HG02840 (cell line): ENCODE measurements around the gene PAM16.

Experiments
- ATAC-seq: cut with Tn5 transposase; IDR thresholded peaks from one replicate; pipeline ENCODE4 v1.9.1; 2021; ENCODE audit warnings: mild to moderate bottlenecking, moderate library complexity, moderate number of reproducible peaks; ENCODE audit not compliant: unreplicated experiment, low FRiP score

The PAM16 gene

DNA sequence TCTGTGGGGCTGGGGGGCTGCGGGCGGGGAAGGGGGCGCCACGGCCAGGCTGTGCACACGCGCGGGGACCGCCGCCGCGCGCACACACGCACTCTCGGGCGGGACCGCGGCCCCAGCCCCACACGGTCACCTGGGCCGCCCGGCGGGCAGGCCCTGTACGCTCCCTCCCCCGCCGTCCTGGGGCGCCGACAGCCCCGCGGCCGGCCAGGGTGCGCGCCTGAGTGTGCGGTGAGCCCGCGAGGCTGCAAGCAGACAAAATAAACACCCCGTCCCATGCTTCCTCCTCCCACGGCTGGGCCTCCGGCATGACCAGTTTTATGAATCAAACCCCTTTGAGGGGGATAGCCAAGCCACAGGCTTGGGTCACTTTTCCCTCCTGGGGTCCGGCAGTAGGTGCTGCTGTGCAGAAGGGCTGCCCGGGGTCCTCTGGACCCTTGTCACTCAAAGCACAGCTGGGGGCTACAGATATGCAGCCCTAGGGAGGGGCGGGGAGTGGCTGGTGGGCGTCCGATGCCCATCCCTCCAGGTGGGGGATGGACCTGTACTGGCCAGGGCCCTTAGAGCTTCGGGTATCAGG lies 21.0 kb upstream of the PAM16 start:
- no peak for ATAC-seq

DNA sequence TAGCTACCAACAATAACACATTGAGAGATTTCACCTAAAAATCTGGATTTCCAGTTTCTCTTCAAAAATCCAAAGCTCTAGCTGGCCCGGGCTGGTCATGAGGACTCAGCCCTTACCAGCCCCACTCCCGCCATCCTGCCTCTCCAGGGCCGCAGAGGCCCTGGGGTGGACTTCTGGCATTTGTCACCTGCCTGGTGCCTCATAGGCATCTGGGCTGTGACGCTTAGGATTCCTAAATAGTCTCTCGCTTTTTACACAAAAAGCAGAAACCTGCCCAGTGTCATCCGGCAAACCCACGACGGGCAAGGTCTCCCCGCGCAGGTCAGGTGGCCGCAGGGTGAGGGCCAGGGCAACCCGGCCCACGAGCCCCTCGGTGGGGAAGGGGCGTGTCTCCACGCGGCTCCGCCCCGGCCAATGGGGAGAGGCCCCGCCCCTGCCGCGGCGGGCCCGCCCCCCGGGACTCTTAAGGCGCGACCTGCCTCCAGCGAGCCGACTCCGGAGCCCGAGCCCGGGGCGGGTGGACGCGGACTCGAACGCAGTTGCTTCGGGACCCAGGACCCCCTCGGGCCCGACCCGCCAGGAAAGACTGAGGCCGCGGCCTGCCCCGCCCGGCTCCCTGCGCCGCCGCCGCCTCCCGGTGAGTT lies 20.4 kb upstream of the PAM16 start, which contains the start of gene VASN:
VASN (plus strand) TSS at position 492 of the 644 bp plus-strand sequence. CDS start 9,030 bp downstream, outside the sequence.
- no peak for ATAC-seq

DNA sequence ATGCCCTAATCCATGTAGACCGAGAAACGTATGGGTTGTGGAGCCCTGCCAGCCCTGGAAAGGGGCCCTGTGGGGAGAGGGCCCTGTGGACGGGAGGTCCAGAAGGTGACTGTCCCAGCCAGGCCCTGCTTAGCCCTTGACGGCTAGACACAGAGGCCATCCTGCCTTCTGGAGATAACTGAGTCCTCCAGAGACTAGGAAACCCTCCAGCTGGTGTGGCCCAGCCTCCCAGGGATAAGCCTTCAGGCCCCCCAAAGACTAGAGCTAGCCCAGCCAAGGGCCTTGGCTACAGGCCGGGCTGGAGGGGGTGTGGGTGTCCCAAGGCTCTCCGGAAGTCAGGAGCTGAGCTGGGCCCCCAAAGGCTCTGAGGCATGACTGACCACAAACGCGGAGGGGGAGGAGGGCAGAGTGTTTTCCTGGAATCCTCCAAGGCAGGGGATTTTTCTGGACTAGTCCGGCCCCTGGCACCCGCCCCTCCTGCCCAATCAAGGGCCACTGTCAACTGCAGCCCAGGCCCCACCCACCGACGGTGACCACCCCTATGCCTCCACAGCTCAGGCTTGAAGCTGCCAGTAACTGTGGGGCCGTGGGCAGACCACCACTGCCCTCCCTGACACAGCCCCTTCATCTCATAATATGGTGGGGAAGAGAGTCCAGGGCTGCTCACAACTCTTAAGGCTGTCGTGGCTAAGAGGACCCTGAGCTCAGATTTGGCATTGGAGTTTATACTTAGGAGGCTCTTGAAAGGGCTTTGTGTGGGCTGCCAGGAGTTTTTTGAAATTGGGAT lies 19.6 kb upstream of the PAM16 start:
- no peak for ATAC-seq

DNA sequence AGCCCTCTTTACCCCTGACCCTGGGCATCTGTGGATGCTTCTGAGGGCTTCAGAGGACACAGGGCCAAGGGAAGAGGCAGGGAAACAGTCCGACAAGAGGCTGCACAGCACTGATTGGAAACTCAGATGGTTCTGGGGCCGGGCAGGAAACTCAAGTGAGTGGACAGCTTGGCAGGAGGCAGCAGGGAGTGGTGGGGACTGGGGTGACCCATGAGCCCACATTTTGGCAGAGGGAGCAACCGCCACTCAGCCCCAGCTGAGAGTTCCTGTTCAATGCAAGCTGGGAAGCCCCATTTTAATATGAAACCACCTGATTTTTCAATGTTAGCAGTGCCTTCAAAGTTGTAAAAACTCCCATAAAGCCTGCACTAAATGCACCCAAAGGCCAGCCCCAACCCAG lies 19.0 kb upstream of the PAM16 start:
- ATAC-seq: no peak

- ATAC-seq: no peak
Measured at GRCh38 chr16:4369007-4369733, 18.0 kb upstream of the PAM16 start.

- no peak for ATAC-seq
Measured at GRCh38 chr16:4367393-4367856, 16.3 kb upstream of the PAM16 start.

DNA sequence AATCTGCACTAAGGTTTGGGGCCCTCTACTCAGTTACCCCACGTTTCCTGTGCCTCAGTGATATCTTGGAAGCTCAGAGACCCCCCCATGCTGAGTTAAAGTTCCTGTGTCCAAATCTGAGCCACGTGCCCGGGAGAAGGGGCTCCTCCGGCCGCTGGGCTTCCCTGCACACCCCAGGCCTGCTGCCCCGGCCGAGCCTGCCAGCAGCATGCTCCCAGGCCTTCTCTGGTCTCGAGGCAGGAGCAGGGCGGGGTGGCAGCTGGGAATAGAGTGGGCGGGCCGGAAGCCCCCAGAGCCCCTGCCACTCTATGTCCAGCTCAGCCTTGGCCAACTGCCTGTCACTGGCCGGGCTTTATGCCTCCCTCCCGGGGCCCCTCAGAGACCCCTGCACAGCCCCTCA lies 14.9 kb upstream of the PAM16 start:
- ATAC-seq: no peak

DNA sequence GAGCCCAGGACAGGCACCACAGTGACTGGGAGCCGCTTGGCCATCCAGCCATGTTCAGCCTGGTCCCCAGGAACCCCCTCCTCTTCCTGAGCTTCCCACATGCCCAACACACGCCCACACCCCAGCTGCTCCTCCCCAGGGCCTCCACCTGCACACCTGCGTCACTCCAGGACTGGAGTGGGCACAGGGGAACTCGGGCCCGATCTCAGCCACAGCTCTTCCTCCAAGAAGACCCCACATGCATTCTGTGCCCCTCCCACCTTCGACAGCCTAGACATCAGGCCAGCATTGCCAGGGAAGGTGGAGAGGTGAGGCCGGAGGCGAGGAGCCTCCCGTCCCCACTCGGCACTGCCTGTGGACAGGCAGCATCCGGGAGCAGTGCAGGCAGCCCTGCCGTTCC lies 14.5 kb upstream of the PAM16 start:
- no peak for ATAC-seq

GRCh38 chr16:4365014-4365406 lies 13.9 kb upstream of the PAM16 start:
- ATAC-seq: no peak

GRCh38 chr16:4364196-4365013 lies 13.3 kb upstream of the PAM16 start:
- ATAC-seq: no peak

- ATAC-seq: no peak
Measured at GRCh38 chr16:4362476-4363135, 11.5 kb upstream of the PAM16 start.

DNA sequence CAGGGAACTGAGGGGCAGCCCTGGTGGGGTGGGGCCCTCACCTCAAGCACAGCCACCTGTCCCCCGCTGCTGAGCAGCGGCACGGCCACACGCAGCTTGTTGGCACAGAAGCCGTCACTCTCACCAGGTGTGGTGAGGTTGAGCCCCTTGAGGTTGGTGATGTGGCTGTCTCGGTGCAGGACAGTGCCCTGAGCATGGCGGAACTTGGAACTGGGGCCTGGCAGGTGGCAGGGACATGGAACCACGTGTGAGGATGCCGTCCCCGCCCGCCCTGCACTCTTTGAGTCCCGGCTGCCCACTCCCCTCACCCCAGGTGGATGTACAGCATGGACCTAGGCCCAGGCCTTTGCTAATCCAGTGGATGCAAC lies 10.8 kb upstream of the PAM16 start:
- no peak for ATAC-seq

GRCh38 chr16:4361033-4361943 lies 10.2 kb upstream of the PAM16 start:
- no peak for ATAC-seq

GRCh38 chr16:4360538-4361021 lies 9.5 kb upstream of the PAM16 start:
- no peak for ATAC-seq

GRCh38 chr16:4359914-4360313 lies 8.8 kb upstream of the PAM16 start:
- ATAC-seq: no peak

DNA sequence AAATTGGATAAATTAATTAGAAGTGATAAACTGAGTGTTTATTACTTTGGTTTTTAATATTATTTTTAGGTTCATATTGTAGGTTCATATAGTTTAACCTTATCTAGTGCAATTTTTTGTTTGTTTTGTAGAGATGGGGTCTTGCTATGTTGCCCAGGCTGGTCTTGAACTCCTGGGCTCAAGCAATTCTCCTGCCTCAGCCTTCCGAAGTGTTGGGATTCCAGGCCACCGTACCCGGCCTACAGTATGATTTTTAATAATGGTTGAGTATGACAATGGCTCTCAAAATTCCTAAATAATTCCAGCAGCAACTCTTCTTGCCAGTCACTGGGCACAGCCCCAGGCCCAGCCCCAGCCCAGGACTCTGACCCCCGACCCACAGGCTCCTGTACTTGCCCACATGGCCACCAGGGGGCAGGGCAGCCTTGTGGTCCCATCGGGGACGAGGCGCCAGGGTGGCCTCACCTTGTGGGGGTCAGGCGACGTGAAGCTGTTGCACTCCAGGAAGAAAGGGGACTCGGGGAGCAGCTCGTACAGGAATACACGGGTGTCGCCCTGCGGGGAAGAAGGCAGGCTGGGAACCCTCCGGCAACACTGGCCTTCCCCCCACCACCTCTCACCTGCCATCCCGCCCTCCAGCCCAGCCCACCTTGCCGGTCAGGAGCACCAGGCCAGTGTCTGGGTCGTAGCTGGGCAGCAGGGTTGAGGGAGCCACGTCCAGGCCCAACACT lies 7.9 kb upstream of the PAM16 start:
- ATAC-seq: no peak

GRCh38 chr16:4358236-4358635 lies 7.1 kb upstream of the PAM16 start:
- ATAC-seq: no peak

DNA sequence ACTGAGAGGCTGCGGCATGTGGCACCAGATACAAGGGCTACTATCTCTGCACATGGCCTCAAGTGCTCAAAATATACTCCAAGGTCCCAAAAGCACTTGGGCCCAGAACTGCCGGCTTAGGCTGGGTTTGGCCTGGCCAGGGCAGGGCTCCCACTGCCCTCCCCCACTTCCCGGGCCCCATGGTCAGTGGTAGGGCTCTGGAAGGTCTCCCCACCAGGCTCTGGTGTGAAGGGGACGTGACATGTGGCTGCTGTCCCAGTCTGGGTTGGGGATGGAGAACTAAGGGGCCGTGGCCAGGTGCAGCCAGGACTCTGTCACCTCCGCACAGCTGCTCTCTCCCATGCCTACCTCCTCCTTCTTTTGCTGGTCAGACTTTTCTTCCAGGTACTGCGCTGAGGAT lies 5.7 kb upstream of the PAM16 start:
- no peak for ATAC-seq
